Stimulated activated CD8-positive, alpha-beta memory T cell treated with anti-CD3 and anti-CD28 coated beads, Interleukin-15, amount 100 ng/mL, for 4 hours (primary cell): ENCODE results near the gene PRR5L.
A peak's percentile ranks its signal among the peaks of the same experiment; 100 is the strongest.

Source experiments
- DNase-seq, 2 donors: peaks; one replicate each; pipeline ENCODE4 v3.0.0-alpha.2; 2020; ENCODE audit warnings: low read depth in 2 of 2

PRR5L gene

DNA sequence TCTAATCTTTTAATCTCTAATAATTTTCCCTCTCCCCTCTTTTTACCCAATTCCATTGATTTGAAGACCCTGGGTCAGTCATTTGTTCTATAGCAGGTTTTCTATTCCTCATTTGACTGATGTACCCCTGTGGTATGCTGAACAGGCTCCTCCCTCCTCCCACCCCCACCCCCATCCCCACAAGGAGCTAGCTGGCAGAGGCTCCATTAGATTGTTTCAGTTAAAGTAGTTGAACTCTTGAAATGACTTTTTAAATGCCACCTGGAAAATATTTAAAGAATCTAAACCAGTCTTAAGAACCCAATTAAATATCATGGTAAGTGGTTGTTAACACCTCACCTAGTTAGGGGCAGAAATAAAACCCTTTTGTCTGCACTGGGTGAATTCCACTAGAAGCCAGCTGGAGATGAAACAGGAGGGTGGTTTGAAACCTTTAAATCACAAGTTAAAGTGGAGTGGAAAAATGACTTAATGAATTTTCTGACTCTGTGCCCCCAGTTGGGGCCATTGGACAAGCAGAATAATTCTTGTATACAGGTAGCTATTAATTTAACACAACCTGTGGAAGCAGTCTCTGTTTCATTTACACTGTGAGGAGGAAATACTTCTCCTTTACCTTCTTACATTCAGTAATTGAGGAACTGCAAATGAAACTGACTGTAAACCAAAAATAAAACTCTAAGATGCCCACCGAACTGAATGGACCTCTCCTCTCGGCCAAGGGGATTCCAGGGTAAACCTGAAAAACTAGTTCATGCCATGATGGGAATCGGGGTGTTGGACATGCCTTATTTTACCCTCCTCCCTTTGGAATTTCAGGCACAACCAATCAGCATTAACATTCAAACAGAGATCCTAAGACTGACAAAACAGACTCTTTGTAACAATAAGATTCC lies 30.7 kb downstream of the PRR5L start:
- DNase-seq: no peak

DNA sequence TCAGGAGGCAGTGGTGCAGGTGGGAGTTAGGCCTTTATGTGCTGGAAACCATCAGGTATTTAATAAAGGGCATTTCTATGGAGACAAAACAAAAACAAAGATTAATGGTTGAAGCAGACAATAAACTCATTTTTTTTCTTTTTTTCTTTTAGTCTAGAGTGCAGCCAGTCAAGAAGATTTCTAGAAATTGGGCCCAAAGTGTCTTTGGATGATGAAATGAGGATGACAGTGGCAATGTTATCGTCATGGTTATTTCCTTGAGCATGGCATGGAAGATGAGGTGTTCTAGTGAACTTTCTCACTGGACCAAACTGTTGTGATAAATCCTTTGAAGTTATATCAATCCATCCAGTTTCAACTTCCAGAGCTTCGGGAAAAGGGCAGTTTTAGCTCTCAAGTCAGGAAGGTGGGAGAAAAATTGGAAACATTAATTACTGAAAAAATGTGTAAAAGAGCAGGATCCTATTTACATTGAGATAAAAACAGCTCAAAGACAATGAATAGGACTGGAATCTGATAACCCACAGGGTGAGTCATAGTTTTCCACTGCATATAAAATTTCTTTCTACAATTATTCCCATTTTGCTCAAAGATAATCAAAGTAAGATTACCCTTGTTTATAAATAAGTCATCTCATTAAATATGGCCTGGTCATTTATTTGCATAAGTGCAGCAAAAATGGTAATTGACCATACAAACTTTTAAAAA lies 33.0 kb downstream of the PRR5L start:
- no peak for DNase-seq

DNA sequence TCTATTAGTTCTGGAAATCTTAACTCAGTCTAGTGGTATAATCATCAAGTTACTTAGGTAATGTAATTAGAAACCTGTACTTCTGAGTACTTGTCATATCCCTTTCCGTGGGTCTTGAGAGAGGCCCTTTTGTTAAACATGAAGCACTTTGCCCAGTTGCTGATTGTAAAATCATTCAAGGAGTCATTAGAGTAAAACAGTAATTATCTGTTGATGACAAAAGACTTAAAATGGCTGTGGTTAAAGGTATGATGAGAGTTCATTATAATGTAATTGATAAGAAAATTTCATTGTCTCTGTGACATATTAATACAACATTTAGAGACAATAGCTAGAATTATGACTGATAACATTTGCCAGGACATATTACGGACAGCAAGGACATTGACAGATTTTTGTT lies 34.3 kb downstream of the PRR5L start:
- DNase-seq: no peak

DNA sequence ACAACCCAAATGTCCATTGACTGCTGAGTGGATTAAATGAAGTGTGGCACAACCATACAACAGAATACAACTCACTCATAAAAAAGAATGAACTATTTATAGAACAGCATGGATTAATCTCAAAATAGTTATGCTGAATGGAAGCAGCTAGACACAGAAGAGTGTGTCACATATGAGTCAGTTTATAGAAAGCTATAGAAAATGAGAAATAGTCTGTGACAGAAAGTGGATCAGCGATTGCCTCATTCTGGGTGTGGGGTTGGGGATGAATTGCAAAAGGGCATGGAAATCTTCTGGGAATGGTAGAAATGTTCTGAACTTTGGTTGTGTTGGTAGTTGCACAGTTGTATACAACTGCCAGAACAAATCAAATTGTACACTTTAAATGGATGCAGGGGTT lies 37.4 kb downstream of the PRR5L start:
- no peak for DNase-seq

DNA sequence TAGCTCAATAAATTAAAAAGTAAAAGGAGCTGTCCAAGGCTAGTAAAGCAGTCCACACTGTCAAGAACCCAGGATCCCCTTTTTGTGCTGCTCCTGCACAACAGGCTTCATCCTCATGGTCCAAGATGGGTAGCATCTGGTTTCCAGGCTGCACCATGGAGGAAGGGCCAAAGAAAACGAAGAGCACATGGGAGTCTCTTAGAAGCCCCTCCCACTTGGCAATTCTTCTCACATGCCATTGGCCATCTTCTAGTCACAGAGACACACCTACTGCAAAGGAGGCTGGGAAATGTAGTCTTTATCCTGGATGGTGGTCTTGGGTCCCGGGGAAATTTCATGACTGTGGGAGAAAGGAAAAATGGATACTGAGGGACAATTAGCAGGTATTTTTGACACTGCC lies 37.8 kb downstream of the PRR5L start:
- DNase-seq: no peak

DNA sequence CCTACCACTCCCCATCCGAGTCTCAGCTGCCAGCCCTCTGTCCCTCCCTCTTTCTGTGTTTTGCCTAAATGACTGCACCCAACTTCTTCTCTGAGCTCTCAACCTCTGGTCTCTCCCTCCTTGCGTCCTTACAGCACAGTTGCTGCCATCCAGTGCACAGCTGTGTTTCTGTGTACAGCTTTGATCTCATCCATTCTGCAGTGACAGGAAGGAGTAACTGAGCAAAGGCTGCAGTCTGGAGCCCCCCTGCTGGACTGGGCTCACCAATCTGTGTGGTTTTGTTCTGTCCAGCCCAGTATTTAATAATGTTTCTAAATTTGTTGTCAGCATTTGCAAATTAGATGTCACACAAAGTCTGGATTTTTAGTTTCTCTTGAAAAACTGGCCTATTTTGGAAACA lies 43.8 kb downstream of the PRR5L start:
- no peak for DNase-seq

DNA sequence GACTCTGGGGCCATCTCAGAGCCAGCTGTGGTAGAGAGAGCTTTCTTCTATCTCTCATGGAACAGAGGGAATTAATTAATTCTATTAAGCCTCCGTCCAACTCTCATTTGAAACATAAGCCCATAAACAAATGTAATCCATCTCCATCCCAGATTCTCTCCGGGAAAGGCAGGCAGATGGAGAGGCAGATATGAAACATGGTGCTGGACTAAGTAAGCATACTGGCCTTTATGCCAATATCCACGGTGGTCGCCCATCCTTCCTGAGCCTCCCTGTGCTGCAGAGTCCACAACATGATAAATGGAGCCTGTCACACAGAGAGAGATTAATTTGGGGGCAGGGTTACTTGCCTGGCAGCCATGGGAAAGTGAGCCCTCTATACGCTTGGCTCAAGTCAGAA lies 44.8 kb downstream of the PRR5L start:
- DNase-seq: no peak

DNA sequence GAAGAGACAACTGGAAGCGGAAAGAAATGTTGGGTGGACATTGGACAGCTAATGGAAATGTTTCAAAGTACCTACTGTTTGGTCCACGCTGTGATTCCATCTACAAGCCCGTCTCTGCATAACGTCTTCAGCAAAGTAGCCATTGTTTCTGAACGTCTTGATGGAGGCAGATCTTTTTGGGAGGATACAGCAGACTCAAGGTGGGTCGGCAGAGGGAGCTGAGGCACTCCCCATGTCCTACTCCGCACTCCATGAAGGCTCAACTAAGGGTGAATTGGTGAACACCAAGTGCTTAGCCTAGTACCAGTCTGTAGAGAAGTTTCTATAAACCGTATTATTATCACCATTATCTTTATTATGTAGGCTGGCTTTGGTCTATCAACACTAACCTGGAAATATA lies 45.8 kb downstream of the PRR5L start:
- DNase-seq: no peak

DNA sequence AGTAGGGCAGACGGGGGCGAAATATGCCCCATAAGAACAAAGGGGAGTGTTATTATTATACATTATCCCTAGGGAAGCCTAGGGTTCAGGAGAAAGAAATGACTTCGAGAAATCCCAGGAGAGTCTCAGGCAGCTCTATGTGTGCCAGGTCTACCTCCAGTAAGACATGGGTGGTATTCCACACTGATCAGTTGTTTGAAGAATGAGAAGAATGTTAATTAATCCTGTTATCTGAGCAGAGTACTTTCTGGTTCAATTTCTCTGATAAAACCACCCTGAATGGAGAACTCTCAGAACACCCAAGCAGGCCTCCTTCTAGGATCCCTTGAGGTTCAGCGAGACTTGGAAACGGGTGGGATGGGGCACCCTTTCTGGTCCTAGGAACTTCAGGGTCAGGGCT lies 46.2 kb downstream of the PRR5L start:
- DNase-seq: no peak

DNA sequence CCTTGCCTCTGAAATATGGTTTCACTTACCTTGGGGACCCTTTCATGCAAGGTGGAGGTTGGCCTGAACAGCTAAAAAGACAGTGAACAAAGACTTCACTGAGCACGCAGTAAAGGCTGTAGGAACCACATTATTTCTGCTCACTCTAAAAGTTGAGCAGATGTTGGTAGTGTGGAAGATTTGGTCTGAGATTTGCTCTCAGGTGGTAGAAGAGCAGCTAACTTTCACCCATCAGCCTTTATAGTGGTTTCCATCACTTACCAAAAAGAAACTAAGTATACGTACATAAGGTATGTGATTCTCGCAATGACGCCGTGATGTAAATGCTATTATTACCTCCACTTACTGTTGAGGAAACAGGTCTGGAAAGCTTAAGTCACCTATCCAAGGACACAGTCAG lies 47.3 kb downstream of the PRR5L start:
- DNase-seq: no peak

DNA sequence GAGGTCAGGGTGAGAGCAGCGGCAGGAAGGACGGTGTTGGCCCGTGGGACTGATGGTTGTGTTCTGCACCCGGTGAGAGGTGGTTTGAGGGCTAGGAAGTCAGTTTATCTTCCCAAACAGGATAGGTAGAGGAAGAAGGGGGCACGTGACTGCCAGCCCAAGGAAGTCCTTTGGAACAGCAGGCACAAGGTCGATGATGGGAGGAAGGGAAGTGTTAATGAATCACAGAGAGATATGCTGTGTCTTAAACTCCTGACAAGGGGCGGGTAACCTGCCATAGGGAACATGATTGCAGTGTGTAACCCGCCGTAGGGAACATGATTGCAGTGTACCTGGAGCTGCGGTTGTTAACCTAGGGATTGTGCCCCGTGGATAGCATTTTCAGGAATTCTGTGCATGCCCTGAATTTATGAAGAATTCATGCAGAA lies 49.0 kb downstream of the PRR5L start:
- DNase-seq: no peak

DNA sequence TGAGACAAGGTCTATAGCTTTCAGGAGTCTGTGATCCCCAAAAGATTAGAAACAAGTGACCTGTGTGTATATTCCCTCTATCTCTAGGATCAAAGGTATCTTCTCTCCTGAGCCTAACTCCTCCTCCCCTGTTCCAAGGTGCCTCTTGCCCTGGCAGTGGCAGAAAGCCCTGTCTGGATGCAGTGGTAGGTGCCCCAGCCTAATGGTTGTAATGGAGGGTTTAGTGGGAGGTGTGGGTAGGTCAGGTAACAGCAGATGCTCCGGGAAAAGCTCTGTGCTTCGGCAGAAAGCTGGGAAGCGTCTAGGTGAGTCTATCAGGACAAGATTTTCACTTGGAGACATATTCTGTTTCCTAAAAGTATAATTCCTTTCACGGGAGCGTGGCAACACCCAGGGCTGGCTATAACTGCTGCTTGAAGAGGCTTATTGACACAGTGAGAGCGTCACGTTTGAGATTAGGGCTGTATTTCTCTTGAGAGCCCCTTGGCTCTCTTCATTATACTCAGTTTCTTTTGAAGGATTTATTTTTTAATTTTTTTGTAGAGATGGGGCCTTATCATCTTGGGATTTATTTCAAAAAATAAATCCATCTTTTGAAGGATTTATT lies 49.5 kb downstream of the PRR5L start:
- no peak for DNase-seq

DNA sequence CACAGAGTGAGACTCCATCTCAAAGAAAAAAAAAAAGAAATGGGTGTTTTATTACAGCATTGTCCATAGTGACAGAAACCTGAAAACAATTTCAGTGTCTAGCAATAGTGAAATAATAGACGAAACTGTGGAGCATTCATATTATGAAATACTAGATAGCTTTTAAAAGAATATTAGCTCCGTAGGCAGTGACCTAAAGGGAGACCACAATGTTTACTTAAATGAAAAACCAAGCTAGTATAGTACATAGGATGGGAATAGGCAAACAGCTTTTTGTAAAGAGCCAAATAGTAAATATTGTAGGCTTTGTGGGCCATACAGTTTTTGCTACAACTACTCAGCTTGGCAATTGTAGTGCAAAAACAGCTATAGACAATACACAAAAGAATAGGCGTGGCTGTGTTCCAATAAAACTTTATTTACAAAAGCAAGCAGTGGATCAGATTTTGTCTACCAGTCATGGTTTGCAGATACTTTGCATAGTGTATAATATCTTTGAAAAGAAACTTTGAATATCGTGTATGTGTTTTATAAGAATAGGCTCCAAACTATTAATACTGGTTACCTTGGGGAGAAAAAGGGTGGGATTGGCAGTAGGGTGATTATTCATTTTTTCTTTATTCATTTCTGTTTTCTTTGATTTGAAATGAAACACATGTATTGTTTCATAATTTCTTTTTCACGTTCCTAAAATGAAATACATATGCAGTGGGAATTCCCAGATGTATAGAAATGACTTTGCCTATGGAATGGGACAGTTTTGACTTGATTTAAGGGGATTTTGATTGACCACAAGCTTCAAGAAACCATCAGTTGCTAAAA lies 50.7 kb downstream of the PRR5L start:
- DNase-seq: no peak

DNA sequence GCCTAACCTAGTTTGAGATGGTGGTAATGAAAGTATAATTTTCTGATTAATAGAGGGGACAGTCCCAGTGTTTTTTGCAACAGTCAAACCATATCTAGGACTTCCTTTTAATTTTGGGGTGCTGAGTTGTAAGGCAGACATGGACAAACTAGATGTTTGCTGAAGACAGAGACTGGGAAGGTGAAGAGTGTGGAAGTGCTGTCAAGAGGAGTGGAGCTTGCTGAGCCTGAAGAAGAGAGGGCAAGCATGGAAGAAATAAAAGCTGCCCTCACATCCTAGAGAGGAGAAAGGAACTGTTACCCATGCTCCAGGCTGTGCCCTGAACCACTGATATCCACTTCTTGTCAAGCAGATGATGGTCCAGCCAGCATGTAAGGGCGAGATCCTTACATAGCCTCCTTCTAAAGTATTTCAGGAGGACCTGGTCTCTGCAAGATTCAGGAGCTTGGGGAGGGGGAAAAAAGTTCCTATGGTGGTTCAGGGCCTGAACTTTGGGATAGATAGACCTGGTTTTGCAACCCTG lies 51.4 kb downstream of the PRR5L start:
- no peak for DNase-seq

DNA sequence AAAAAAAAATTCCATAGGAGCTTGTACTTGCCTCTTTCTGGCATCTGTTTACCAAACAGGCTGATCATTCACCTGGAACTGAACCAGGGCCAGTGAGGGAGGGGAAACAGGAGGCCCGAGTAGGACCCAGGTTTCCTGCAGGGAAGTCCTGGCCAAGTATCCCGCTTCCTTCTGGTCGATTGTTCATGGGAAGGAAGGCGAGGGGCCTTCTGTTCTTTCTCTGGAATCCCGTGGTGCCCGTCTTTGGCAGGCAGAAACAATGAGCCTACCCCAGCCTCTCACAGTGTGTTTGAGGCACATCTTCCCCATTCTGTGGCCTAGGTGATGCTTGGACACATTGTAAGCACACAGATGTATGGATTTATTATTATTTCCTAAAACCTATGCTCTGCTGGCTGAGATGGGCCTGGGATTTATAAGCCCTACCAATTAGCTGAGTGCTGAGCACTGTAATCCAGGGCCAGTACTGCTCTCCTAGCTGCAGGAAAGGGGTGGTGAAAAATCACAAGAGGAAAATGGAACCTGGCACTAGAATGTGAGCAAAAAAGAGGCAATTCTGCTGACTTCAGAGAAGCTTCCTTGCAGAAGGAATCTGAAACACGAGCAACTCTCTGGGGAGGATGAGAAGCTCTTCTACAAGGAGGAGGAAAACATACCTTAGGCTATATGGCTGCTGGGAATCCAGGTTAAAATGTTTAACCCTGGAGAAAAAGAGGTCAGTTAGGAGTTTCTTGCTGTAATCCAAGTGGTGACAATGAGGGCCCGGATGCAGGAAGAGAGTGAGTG lies 53.5 kb downstream of the PRR5L start:
- DNase-seq: no peak

DNA sequence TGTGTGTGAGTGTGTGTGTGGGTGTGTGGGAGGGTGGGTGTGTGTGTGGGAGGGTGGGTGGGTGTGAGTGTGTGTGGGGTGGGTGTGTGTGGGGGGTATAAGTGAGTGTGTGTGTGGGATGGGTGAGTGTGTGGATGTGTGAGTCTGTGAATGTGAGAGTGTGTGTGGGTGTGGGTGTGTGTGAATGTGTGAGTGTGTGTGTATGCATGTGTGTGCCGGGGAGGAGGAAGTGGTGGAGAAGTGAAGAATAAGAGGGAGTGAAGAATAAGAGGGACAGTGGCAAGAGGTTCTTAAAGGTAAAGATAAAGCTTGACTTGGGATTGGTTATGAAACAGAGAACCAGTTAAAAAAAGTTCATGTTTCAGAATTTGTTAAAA lies 54.0 kb downstream of the PRR5L start:
- no peak for DNase-seq

DNA sequence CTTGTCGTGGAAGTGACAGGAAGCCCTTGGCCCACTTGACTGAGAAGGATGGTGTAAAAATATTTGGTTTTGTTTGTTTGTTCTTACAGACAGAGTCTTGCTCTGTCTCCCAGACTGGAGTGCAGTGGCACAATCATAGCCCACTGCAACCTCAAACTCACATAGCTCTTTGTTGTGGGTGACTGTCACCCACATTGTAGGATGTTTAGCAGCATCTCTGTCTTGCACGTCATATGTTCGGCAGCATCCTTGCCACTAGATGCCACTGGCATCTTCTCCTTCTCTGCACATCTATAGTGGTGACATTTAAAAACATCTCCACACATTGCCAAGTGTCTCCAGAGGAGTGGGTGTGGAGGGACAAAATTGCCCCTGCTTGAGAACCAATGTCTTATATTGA lies 56.8 kb downstream of the PRR5L start:
- DNase-seq: peak in 1 of 2 donors; percentile 53

DNA sequence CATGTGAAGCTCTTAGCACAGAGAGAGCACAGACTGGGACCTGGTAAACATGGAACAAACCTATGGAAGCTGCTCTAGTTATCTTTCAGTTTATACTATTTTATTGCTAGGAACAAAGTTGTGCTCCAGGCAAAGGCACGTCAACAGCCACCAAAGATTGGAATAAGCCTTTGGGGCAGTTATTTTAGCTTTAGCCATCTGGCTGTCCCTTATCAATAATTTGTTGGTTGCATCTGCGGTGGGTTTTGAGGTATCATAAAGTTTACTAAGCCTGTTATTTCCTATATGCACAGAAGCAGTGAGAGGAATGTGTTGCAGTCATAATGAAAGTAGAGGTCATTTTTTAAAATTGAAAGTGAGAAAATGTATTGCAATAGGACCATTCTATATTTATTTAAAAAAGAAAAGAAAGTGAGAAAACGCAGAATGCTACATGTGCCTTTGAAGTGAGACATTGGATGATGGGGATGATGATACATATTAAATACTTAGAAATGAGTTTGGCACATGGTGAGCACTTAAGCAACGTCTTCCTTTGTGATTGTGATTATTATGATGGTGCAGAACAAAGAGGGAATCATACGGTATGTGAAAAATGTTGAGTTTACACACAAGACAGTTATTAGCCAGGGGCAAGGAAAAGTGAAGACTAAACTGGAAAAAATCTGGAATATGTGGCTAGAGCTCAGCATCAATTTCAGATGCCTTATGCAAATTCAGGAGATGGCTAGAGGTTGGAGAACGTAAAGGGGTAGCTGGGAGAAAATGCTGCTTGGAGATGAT lies 58.3 kb downstream of the PRR5L start:
- DNase-seq: no peak

DNA sequence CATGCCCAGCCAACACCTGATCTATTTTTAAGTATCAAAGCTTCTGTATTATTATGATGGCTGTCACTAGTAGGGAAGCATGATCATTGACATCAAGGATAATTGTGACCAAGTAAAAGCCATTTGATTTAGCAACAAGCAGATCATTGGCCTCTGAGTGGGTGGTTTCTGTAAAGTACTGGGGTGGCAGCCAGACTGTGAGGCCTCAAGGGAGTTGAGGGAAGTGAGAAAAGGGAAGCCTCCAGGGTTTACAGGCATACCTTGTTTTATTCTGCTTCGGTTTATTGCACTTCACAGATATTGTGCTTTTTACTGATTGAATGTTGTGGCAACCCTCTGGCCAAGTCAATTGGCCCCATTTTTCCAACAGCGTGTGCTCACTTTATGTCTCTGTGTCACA lies 60.1 kb downstream of the PRR5L start:
- DNase-seq: no peak

DNA sequence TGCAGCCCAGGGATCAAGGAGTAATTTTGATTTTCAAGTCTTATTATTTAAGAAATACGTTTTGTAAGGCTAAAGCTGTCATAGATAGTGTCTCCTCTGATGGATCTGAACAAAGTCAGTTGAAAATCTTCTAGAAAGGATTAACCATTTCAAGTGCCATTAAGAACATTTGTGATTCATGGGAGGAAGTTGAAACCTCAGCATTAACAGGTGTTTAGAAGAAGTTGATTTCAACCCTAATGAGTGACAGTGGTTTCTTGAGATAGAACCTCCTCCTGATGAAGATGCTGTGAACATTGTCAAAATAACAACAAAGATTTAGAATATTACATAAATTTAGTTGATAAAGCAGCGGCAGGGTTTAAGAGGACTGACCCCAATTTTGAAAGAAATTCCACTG lies 61.7 kb downstream of the PRR5L start:
- no peak for DNase-seq
